ENCODE measurements around the gene PKMYT1.
A peak's percentile ranks its signal among the peaks of the same experiment; 100 is the strongest.

The PKMYT1 gene

DNA sequence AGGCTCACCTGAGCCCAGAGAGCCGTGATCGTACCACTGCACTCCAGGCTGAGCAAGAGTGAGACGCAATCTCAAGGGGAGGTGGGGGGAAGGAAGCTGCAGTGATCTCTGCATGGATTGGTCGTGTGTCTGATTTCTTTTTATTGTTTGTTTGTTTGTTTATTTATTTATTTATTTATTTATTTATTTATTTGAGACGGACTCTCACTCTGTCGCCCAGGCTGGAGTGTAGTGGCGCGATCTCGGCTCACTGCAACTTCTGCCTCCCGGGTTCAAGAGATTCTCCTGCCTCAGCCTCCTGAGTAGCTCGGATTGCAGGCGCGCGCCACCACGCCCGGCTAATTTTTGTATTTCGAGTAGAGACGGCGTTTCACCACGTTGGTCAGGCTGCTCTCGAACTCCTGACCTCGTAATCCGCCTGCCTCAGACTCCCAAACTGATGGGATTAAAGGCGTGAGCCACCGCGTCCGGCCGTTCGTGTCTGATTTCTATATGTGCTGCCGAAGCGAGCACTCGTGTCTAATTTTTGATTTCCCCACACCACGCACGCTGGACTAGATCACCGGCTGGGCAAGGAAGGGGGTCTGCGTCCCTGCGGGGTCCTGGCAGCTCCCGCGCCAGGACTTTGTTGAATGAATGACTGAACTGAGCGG lies 39.5 kb upstream of the PKMYT1 start:
- DNase-seq (ENCODE audit: low spot score) = no peak

- DNase-seq (ENCODE audit: low spot score) = no peak
Observed at GRCh38 chr16:3017794-3018506, 37.7 kb upstream of the PKMYT1 start, which contains the start of gene CLDN6. Gene CLDN6 (minus strand): TSS chr16:3018183. CDS start chr16:3016021, 2,162 bp downstream.

- no peak for DNase-seq (ENCODE audit: low spot score)
Observed at GRCh38 chr16:3017344-3017743, 37.1 kb upstream of the PKMYT1 start.

DNA sequence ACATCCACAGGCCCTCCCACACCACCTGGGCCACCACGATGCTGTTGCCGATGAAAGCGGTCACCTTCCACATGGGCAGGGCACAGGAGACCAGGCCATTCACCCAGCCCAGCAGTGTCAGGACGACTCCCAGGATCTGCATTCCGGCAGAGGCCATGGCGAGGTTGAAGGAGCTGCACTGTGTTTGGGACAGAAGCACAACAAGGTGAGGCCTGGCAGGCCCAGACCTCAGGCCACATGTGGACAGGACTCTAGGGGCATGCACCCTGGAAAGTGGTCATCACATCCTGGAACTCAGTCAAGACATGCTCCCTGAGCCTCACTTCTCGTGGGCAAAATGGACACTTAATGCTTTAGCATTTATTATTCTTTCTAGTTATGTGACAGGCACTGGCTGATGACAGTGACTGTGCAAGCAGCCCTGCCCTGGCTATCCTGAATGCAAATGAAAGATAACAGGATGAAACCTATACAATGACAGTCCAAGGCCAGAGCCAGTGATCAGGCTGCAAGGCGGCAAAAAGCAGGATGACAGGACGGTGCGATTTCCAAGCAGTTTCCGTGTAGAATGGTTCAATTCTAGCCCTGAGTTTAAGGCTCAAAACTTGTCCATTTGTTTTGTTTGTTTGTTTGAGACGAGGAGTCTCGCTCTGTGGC lies 35.7 kb upstream of the PKMYT1 start:
- no peak for DNase-seq (ENCODE audit: low spot score)

DNA sequence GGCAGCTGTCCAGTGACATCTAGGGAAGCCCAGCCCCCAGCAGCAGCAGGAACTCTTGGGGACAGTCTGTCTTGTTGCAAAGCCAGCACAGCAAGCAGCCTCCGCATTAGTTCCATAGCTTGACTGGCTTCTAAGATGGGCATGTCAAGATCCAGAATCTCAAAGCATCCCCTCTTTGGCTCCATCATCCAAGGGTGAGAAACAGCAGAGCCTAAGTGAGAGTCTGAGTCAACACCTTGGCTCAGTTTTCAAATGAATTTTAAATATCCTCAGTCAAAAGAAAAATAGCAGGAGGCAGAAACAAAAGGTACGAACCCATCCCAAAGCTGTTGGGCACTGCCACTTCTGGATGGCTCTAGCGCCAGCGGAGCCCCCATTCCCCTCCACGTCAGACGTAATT lies 34.7 kb upstream of the PKMYT1 start:
- no peak for DNase-seq (ENCODE audit: low spot score)

GRCh38 chr16:3013998-3014690 lies 33.9 kb upstream of the PKMYT1 start:
- no peak for DNase-seq (ENCODE audit: low spot score)

- DNase-seq (ENCODE audit: low spot score) = no peak
Observed at GRCh38 chr16:3013491-3013951, 33.3 kb upstream of the PKMYT1 start.

- no peak for DNase-seq (ENCODE audit: low spot score)
Observed at GRCh38 chr16:3012828-3013420, 32.7 kb upstream of the PKMYT1 start, which contains the start of gene CLDN9. Gene CLDN9 (plus strand): TSS chr16:3012923. CDS start chr16:3013363, 440 bp downstream.

- DNase-seq (ENCODE audit: low spot score) = no peak
Observed at GRCh38 chr16:3012246-3012645, 32.0 kb upstream of the PKMYT1 start.

GRCh38 chr16:3010510-3010909 lies 30.3 kb upstream of the PKMYT1 start:
- no peak for DNase-seq (ENCODE audit: low spot score)

DNA sequence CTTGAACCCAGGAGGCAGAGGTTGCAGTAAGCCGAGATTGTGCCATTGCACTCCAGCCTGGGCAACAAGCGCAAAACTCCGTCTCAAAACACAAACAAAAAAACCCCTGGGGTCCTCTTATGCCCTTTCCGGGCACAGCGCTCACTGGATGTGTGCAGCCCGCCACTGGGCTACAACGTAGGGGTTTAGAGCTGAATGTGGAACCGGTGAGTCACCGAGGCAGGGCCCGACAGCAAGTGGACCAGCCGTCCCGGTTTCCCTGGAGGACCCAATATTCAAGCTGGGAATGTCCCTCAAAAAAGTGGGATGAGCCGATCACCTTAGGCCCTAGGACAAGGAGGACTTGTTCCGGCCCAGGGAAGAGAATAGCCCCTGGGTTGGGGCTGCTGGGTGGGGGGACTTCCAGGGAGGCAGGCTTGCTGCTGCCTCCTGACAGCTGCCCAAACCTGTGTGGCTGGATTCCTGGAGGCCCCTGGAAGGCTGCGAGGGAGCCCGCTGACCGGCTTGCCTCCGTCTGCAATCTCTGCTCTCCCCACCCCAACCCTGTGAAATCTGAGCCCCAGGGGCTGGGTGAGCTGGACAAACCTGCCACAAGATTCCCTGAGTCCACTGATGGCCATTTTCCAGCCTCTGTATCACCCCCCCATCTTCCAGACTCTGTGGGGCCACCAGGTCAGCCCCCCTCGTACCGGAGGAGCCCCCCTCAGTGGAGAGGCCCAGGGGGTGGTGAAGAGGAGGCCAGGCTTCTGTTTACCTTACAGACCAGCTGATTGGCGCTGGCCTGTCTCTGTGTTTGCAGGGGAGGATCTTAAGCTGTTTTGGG lies 29.5 kb upstream of the PKMYT1 start:
- DNase-seq (ENCODE audit: low spot score) = no peak

- no peak for DNase-seq (ENCODE audit: low spot score)
Observed at GRCh38 chr16:3008690-3009037, 28.4 kb upstream of the PKMYT1 start.

DNA sequence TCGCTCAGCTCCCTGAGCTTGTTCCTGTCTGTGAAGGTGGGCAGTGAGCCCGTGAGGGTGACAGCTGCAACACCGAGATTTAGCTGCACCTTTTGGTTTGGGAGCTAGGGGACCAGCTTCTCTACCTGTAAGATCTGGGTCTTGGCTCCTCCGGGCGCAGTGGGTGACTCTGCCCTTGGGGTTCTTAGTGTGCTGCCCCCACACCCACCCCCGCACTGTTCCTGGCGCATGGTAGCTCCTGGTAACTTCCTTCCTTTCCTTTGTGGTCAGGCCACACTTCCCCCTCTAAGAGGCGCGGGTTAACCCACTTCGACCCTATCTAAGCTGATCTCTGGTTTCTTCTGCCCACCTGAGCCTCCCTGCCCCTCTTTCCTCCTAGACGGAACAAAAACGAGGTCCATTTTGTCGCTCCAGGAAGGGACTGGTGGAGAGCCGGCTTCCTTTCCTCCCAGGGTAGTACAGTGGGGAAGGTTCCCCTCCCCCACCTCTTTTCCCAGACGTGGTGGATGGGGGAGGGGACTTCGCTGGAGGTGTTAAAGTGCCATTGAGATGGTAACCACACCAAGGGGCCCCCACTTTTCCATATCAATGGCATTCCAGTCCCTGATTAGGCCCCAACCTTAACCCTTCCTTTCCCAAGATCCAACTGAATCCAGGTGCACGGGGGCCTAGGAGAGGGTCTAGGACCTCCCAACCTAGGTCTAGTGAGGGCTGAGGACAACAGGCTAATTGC lies 27.9 kb upstream of the PKMYT1 start:
- DNase-seq (ENCODE audit: low spot score) = no peak

DNA sequence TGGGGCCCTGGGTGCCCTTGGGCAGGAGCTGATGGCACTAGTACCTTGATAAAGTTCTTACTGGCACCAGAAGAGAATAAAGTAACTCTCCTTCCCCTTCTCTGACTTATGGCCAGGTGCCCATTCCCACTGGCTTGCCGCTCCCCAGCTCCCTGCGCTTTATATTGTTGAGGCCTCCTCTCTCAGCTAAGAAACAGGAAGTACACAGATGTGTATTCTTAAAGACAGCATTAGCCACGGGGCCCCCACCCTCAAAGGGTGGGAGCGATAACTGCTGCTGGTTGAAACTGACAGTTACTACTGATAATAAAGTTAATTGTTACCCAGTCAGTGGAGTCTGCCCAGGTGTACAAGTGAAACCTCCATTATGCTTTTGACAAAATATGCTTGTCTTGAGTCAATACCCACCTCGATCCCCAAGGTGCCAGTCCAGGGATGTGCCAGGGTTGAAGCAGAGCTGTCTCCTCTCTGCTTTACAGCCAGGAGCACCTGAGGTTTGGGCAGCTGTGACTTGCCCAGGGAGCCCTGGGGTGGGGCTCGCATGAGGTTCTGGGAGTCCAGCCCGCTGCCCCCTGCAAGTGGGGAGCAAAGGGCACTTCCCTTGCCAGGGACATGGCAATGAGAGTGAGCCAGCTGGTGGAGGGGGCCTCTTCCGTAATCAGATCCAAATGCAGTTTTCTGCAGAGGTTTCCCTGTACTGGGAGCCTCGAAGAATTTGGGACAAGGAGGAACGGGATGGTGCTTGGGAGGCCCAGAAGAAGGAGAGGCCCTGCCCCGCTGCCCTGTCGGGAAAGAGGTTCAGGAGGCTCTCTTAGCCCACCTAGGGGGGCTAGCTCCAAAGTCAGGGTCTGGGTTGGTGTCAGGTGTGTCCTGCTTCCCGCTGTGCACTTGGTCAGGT lies 27.1 kb upstream of the PKMYT1 start:
- DNase-seq (ENCODE audit: low spot score) = no peak

DNA sequence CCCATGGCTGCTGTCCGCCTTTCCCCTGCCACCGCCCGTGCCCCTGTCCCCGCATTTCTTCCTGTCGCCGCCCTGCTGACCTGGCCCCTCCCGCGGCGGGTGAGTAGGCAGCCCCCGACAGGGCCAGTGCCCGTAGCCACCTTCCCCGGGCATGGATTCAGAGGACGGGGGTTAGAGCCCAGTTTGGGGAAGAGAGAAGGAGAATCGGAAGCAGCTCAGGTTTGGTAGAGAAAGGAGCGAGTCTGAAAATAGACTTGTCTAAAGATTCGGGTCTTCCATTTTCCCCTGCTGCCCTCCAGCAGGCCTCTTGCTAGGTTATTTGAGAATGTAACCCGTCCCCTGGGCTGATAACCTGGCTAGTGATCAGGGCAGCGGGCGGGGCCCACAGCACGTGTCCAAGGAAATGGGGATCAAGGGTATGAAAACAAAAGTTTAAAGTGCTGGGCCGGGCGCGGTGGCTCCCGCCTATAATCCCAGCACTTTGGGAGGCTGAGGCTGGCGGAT lies 24.6 kb upstream of the PKMYT1 start:
- DNase-seq (ENCODE audit: low spot score) = no peak

DNA sequence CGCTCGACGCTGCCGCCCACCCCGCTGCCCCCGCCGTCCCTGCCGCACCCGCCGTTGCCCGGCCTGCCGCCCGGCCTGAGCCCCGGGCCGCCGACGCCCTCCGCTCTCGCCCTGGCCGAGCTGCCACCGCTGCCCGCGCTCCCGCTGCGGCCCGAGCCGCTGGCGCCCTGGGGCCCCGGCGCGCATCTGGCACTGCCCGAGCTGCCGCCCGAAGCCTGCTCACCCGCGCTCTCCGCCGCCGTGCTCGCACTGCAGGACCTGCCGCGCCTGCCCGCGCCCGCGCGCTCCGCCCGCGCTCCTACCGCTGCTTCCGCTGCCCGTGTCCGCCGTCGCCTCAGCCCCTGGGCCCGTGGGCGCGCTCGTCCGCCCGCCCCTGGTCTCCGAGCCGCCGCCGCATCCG lies 24.1 kb upstream of the PKMYT1 start:
- no peak for DNase-seq (ENCODE audit: low spot score)

DNA sequence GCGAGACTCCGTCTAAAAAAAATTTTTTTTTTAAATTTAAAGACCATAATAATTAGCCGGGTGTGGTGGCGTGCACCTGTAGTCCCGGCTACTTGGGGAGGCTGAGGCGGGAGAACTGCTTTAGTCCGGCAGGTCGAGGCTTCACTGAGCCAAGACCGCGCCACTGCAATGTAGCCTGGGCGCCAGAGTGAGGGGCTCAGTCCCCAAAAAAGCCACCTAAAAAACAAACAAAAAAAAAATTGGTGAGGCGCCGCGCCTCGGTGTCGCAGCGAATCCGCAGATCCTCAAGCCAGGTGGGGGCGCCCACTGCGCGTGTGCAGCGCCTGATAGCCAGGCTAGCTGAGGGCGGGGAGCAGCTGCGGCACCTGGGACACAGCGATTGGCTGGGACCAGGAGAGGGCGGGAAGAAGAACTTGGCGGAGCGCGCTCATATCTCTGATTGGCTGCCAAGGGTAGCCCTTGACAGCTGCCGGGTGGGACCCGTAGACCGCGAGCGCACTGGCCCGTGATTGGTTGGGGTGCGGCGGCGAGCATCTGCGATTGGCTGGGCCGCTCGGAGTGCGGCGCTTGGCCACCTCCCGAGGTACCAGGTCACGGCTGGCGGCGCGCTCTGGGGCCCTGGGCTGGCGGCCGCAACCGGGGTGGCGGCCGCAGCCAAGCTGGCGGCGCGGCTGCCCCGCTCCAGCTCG lies 23.5 kb upstream of the PKMYT1 start:
- DNase-seq (ENCODE audit: low spot score) = peak; percentile 99

DNA sequence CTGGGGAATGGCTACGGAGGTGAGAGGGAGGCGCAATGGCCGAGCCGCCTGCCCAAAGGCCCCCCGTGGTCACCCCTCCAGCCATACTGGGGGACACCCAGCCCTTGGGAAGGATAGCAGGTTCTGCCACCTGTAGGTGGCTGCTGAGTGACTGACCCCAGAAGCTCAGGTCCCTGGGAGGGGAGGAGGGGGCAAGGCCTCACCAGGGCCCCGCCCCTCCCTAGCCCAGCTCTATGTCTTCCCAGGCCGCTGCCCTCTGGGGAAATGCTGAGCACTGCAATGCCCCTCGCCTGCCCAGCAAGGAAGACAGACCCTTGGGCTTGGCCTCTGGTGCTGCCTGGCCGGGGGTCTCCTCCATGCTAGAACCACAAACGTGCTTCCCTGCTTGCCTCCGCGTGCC lies 21.1 kb upstream of the PKMYT1 start:
- DNase-seq (ENCODE audit: low spot score) = no peak

All from SK-N-DZ (cell line).